Glutamatergic neuron (in vitro differentiated cells): ENCODE measurements around the gene NAV2. TPM values are rescaled to one million over a fixed set of nuclear protein-coding genes. Genes with fewer than 3 reads are reported as not detected.

Experiments
- DNase-seq: peaks from one replicate; pipeline ENCODE4 v3.0.0; 2022
- H3K27ac Mint-ChIP-seq: one replicate; pipeline ENCODE4 v1.8.0; 2020; ENCODE audit warnings: mild to moderate bottlenecking, mixed read lengths, inconsistent platforms; ENCODE audit not compliant: unreplicated experiment
- H3K27me3 Mint-ChIP-seq: one replicate; pipeline ENCODE4 v1.8.0; 2020; ENCODE audit warnings: mild to moderate bottlenecking, moderate library complexity, mixed read lengths, inconsistent platforms; ENCODE audit not compliant: unreplicated experiment
- H3K36me3 Mint-ChIP-seq: one replicate; pipeline ENCODE4 v1.8.0; 2020; ENCODE audit warnings: mild to moderate bottlenecking, mixed read lengths, inconsistent platforms; ENCODE audit not compliant: unreplicated experiment
- H3K4me1 Mint-ChIP-seq: one replicate; pipeline ENCODE4 v1.8.0; 2020; ENCODE audit warnings: mild to moderate bottlenecking, low read depth, mixed read lengths, inconsistent platforms; ENCODE audit not compliant: unreplicated experiment
- H3K4me3 Mint-ChIP-seq: one replicate; pipeline ENCODE4 v1.8.0; 2020; ENCODE audit warnings: mild to moderate bottlenecking, mixed read lengths, inconsistent platforms; ENCODE audit not compliant: unreplicated experiment
- H3K9me3 Mint-ChIP-seq: one replicate; pipeline ENCODE4 v1.8.0; 2020; ENCODE audit warnings: mild to moderate bottlenecking, moderate library complexity, mixed read lengths, inconsistent platforms; ENCODE audit not compliant: unreplicated experiment
- CTCF ChIP-seq: fragments of 200-600 bp; sonication (generic); IDR thresholded peaks from one replicate; pipeline ENCODE4 v1.5.0; 2021; ENCODE audit not compliant: partially characterized antibody, unreplicated experiment
- total RNA-seq: library from RNA; stranded (reverse); fragmentation: NEBNext Ultra II Directional; extraction: Animal tissue kit (Norgen Biotek cat#: 25700); gene quantifications from one replicate; pipeline ENCODE4 v1.2.1, GENCODE V29; 2021; ENCODE audit not compliant: unreplicated experiment

Gene NAV2
- total RNA-seq, 1 donor from 2014 or later: 117 TPM

- peaks cover 7% of the 10 kb centered on the region for H3K9me3 Mint-ChIP-seq
- H3K27ac Mint-ChIP-seq: no peak overlapping the region
- no peak for DNase-seq
- no peak for TF ChIP-seq CTCF
- no peak overlapping the region for H3K4me3 Mint-ChIP-seq
- peaks cover 11% of the 10 kb centered on the region for H3K27me3 Mint-ChIP-seq
- peaks cover 23% of the 10 kb centered on the region for H3K36me3 Mint-ChIP-seq
- peaks cover 4% of the 10 kb centered on the region for H3K4me1 Mint-ChIP-seq
Observed at GRCh38 chr11:20089796-20090653, 377.4 kb downstream of the NAV2 start.

- peaks cover 7% of the 10 kb centered on the region for H3K9me3 Mint-ChIP-seq
- no peak overlapping the region for H3K27ac Mint-ChIP-seq
- DNase-seq: no peak
- peaks cover 4% of the 10 kb centered on the region for H3K4me1 Mint-ChIP-seq
- H3K27me3 Mint-ChIP-seq: peaks cover 11% of the 10 kb centered on the region
- H3K36me3 Mint-ChIP-seq: peaks cover 23% of the 10 kb centered on the region
- no peak overlapping the region for H3K4me3 Mint-ChIP-seq
- TF ChIP-seq CTCF: no peak
Observed at GRCh38 chr11:20090654-20091374, 378.2 kb downstream of the NAV2 start.

GRCh38 chr11:20093775-20094174, 381.1 kb downstream of the NAV2 start:
- Mint-ChIP-seq H3K4me3 (no peak overlapping the region), H3K4me1 (peaks cover 4% of the 10 kb centered on the region), H3K36me3 (peaks cover 15% of the 10 kb centered on the region), H3K9me3 (peaks cover 7% of the 10 kb centered on the region), H3K27ac (no peak overlapping the region), H3K27me3 (peaks cover 5% of the 10 kb centered on the region)
- no peak for TF ChIP-seq CTCF
- DNase-seq: no peak

GRCh38 chr11:20095189-20095588, 382.6 kb downstream of the NAV2 start:
- peaks cover 7% of the 10 kb centered on the region for H3K27me3 Mint-ChIP-seq
- H3K9me3 Mint-ChIP-seq: peaks cover 4% of the 10 kb centered on the region
- no peaks in the 10 kb centered on the region for H3K4me1 Mint-ChIP-seq
- peaks cover 21% of the 10 kb centered on the region for H3K36me3 Mint-ChIP-seq
- no peak for DNase-seq
- H3K4me3 Mint-ChIP-seq: no peak overlapping the region
- no peak for TF ChIP-seq CTCF
- H3K27ac Mint-ChIP-seq: no peak overlapping the region
